H9 (cell line): ENCODE results near the gene ACACA. TPM values are rescaled to one million over a fixed set of nuclear protein-coding genes. Genes with fewer than 3 reads are reported as not detected.

Experiments used
- DNase-seq: peaks from one replicate; pipeline ENCODE4 v3.0.0-alpha.2; 2017
- H2AFZ ChIP-seq: one replicate; pipeline ENCODE4 v1.6.1; 2013; ENCODE audit warnings: mild to moderate bottlenecking, low read length, control low read depth, moderate library complexity
- H2AK5ac ChIP-seq: 2 replicates; pipeline ENCODE4 v1.6.1; 2013; ENCODE audit warnings: low read length, control low read depth, mixed read lengths; ENCODE audit not compliant: insufficient read length
- H2BK120ac ChIP-seq: one replicate; pipeline ENCODE4 v1.6.1; 2013; ENCODE audit warnings: low read depth, mild to moderate bottlenecking, low read length, control low read depth, inconsistent platforms; ENCODE audit not compliant: poor library complexity, severe bottlenecking
- H2BK12ac ChIP-seq: 2 replicates; pipeline ENCODE4 v1.6.1; 2013; ENCODE audit warnings: low read length, control low read depth, mixed read lengths, low read depth; ENCODE audit not compliant: insufficient read length
- H2BK15ac ChIP-seq: 2 replicates; pipeline ENCODE4 v1.6.1; 2013; ENCODE audit warnings: low read depth, low read length, control low read depth
- H2BK20ac ChIP-seq: one replicate; pipeline ENCODE4 v1.6.1; 2013; ENCODE audit warnings: low read depth, mild to moderate bottlenecking, low read length, control low read depth, inconsistent platforms; ENCODE audit not compliant: poor library complexity, severe bottlenecking
- H2BK5ac ChIP-seq: 2 replicates; pipeline ENCODE4 v1.6.1; 2013; ENCODE audit warnings: low read length, control low read depth, mixed read lengths; ENCODE audit not compliant: insufficient read length
- H3K14ac ChIP-seq: 2 replicates; pipeline ENCODE4 v1.6.1; 2013; ENCODE audit warnings: low read length, control low read depth; ENCODE audit not compliant: insufficient read depth
- H3K18ac ChIP-seq: 2 replicates; pipeline ENCODE4 v1.6.1; 2013; ENCODE audit warnings: low read depth, mild to moderate bottlenecking, mixed read lengths, low read length, control low read depth; ENCODE audit not compliant: insufficient read length
- H3K23ac ChIP-seq: 2 replicates; pipeline ENCODE4 v1.6.1; 2013; ENCODE audit warnings: low read length, control low read depth, mixed read lengths, low read depth; ENCODE audit not compliant: insufficient read length
- H3K23me2 ChIP-seq: 2 replicates; pipeline ENCODE4 v1.6.1; 2013; ENCODE audit warnings: low read depth, mild to moderate bottlenecking, mixed read lengths, low read length, control low read depth; ENCODE audit not compliant: insufficient read length, poor library complexity, severe bottlenecking
- H3K27ac ChIP-seq: 2 replicates; pipeline ENCODE4 v1.5.1; 2013; ENCODE audit warnings: low read length, control low read depth, mixed read lengths, low read depth; ENCODE audit not compliant: insufficient read length
- H3K27me3 ChIP-seq: 2 replicates; pipeline ENCODE4 v1.6.1; 2013; ENCODE audit warnings: low read length, control low read depth, inconsistent platforms; ENCODE audit not compliant: insufficient read depth
- H3K4ac ChIP-seq: 2 replicates; pipeline ENCODE4 v1.6.1; 2013; ENCODE audit warnings: low read depth, mild to moderate bottlenecking, control low read depth, inconsistent platforms, low read length, moderate library complexity
- H3K4me1 ChIP-seq: 2 replicates; pipeline ENCODE4 v1.6.1; 2013; ENCODE audit warnings: low read length, control low read depth, inconsistent platforms; ENCODE audit not compliant: insufficient read depth
- H3K4me2 ChIP-seq: 2 replicates; pipeline ENCODE4 v1.6.1; 2013; ENCODE audit warnings: low read length, control low read depth, mixed read lengths; ENCODE audit not compliant: insufficient read length, insufficient read depth
- H3K56ac ChIP-seq: 2 replicates; pipeline ENCODE4 v1.6.1; 2013; ENCODE audit warnings: low read depth, mild to moderate bottlenecking, mixed read lengths, low read length, control low read depth; ENCODE audit not compliant: insufficient read length
- H3K79me1 ChIP-seq: 2 replicates; pipeline ENCODE4 v1.6.1; 2013; ENCODE audit warnings: low read depth, mild to moderate bottlenecking, moderate library complexity, low read length, control low read depth, inconsistent platforms; ENCODE audit not compliant: insufficient read depth, poor library complexity, severe bottlenecking
- H3K79me2 ChIP-seq: 2 replicates; pipeline ENCODE4 v1.6.1; 2013; ENCODE audit warnings: low read length, control low read depth, inconsistent platforms; ENCODE audit not compliant: insufficient read depth
- H3K9ac ChIP-seq: 2 replicates; pipeline ENCODE4 v1.6.1; 2013; ENCODE audit warnings: low read length, control low read depth, mixed read lengths; ENCODE audit not compliant: insufficient read length; ENCODE audit errors: extremely low read depth
- H3K9me3 ChIP-seq: one replicate; pipeline ENCODE4 v1.6.1; 2013; ENCODE audit warnings: low read depth, low read length, inconsistent platforms; ENCODE audit not compliant: control insufficient read depth
- H3T11ph ChIP-seq: one replicate; pipeline ENCODE4 v1.6.1; 2013; ENCODE audit warnings: mild to moderate bottlenecking, low read length, control low read depth, inconsistent platforms
- H4K20me1 ChIP-seq: one replicate; pipeline ENCODE4 v1.6.1; 2013; ENCODE audit not compliant: control insufficient read depth, insufficient read length, insufficient read depth
- H4K5ac ChIP-seq: 2 replicates; pipeline ENCODE4 v1.6.1; 2013; ENCODE audit warnings: low read depth, mild to moderate bottlenecking, mixed read lengths, low read length, control low read depth; ENCODE audit not compliant: insufficient read length
- H4K8ac ChIP-seq: replicated peaks from 2 replicates; pipeline ENCODE4 v1.6.1; 2013; ENCODE audit warnings: low read length, control low read depth, mixed read lengths, low read depth; ENCODE audit not compliant: insufficient read length
- H4K91ac ChIP-seq: 2 replicates; pipeline ENCODE4 v1.6.1; 2013; ENCODE audit warnings: low read depth, mild to moderate bottlenecking, moderate library complexity, mixed read lengths, low read length, control low read depth; ENCODE audit not compliant: insufficient read length
- H3K27ac Mint-ChIP-seq, 3 experiments: 2 replicates in 2 of 3; 3 replicates in 1 of 3; pipeline ENCODE4 v1.8.0; 2020 to 2021; ENCODE audit warnings: mixed read lengths in 3 of 3, mild to moderate bottlenecking in 1 of 3, moderate library complexity in 1 of 3
- H3K27me3 Mint-ChIP-seq: 2 replicates; pipeline ENCODE4 v1.8.0; 2021; ENCODE audit warnings: low read depth, mild to moderate bottlenecking, moderate library complexity, mixed read lengths
- H3K36me3 Mint-ChIP-seq, 3 experiments: 2 replicates in 2 of 3; 3 replicates in 1 of 3; pipeline ENCODE4 v1.8.0; 2020 to 2021; ENCODE audit warnings: low read depth in 3 of 3, mixed read lengths in 3 of 3; ENCODE audit not compliant: insufficient read depth in 1 of 3
- H3K4me1 Mint-ChIP-seq, 2 experiments: 2 replicates each; pipeline ENCODE4 v1.8.0; 2020; ENCODE audit warnings: mixed read lengths in 2 of 2
- H3K4me3 Mint-ChIP-seq, 2 experiments: 2 replicates in 1 of 2; 3 replicates in 1 of 2; pipeline ENCODE4 v1.8.0; 2020 to 2021; ENCODE audit warnings: mild to moderate bottlenecking in 2 of 2, mixed read lengths in 2 of 2, moderate library complexity in 1 of 2
- H3K9me3 Mint-ChIP-seq, 2 experiments: 2 replicates in 1 of 2; 3 replicates in 1 of 2; pipeline ENCODE4 v1.8.0; 2020; ENCODE audit warnings: mild to moderate bottlenecking in 2 of 2, mixed read lengths in 2 of 2, moderate library complexity in 1 of 2
- CTCF ChIP-seq: fragments of 200-600 bp; sonication (generic); conservative IDR thresholded peaks from 3 replicates; pipeline ENCODE4 v1.8.0; 2021; ENCODE audit warnings: antibody characterized with exemption, mild to moderate bottlenecking
- WGBS: extraction: QIAGEN DNeasy Blood & Tissue Kit; methylation state at CpG from one replicate; pipeline ENCODE4 v1.1.7; 2013; ENCODE audit warnings: missing lambda C conversion rate, low lambda C conversion rate, mixed read lengths; ENCODE audit not compliant: insufficient read length; ENCODE audit errors: extremely low coverage; 5-methylcytosine and 5-hydroxymethylcytosine counted together
- total RNA-seq: library from RNA; stranded (reverse); gene quantifications from 2 replicates; pipeline ENCODE4 v1.2.1, GENCODE V29; 2021

ACACA gene
- total RNA-seq, 1 experiment from 2014 or later: 135 TPM

- H3K23ac ChIP-seq: no peak overlapping the region
- no peak overlapping the region for H3K4ac ChIP-seq
- H2BK15ac ChIP-seq: no peak overlapping the region
- H4K20me1 ChIP-seq: no peaks in the 10 kb centered on the region
- no peaks in the 10 kb centered on the region for H3K9me3 Mint-ChIP-seq
- H2AFZ ChIP-seq: no peak overlapping the region
- H2BK12ac ChIP-seq: no peak overlapping the region
- H3K9me3 ChIP-seq: no peaks in the 10 kb centered on the region
- no peaks in the 10 kb centered on the region for H3K27me3 Mint-ChIP-seq
- no peaks in the 10 kb centered on the region for H3K79me1 ChIP-seq
- no peak overlapping the region for H3K4me3 Mint-ChIP-seq
- H3K14ac ChIP-seq: no peak overlapping the region
- no peak overlapping the region for H2AK5ac ChIP-seq
- no peak for DNase-seq
- peak overlapping the region in 2 of 3 experiments; percentile 35 to 87; a peak in 3 of 7 replicates for H3K27ac Mint-ChIP-seq
- H4K5ac ChIP-seq: no peak overlapping the region
- no CpG with 5 or more reads among the region's 11 CpGs for whole genome bisulfite sequencing
- no peak overlapping the region for H3K4me2 ChIP-seq
- H3K4me1 ChIP-seq: peaks cover 4% of the 10 kb centered on the region; the same call in 1 of the 2 replicates
- no peak overlapping the region for H4K91ac ChIP-seq
- H3K36me3 Mint-ChIP-seq: peaks cover 36 to 71% (median 47%) of the 10 kb centered on the region in 3 experiments; a peak in 6 of 7 replicates
- H3K23me2 ChIP-seq: no peaks in the 10 kb centered on the region
- no peak overlapping the region for H2BK120ac ChIP-seq
- H3K27me3 ChIP-seq: no peaks in the 10 kb centered on the region
- no peak overlapping the region for H3K56ac ChIP-seq
- no peak overlapping the region for H4K8ac ChIP-seq
- no peaks in the 10 kb centered on the region for H3K79me2 ChIP-seq
- no peak overlapping the region for H2BK5ac ChIP-seq
- H3K27ac ChIP-seq: no peak overlapping the region
- no peak overlapping the region for H3K18ac ChIP-seq
- no peak overlapping the region for H2BK20ac ChIP-seq
- peak; percentile 45; the same call in 2 of the 3 replicates for TF ChIP-seq CTCF
- peaks cover 16 to 22% of the 10 kb centered on the region in 2 experiments for H3K4me1 Mint-ChIP-seq
- H3K9ac ChIP-seq: no peak overlapping the region
- H3T11ph ChIP-seq: no peak overlapping the region
These were observed 317.7 kb downstream of the ACACA start for GRCh38 chr17:37088913-37089312.
